ENCODE measurements around the gene RHOT2. TPM values are rescaled to one million over a fixed set of nuclear protein-coding genes. Genes with fewer than 3 reads are reported as not detected.

The RHOT2 gene
- total RNA-seq, 1 donor from 2014 or later: 207 TPM

DNA sequence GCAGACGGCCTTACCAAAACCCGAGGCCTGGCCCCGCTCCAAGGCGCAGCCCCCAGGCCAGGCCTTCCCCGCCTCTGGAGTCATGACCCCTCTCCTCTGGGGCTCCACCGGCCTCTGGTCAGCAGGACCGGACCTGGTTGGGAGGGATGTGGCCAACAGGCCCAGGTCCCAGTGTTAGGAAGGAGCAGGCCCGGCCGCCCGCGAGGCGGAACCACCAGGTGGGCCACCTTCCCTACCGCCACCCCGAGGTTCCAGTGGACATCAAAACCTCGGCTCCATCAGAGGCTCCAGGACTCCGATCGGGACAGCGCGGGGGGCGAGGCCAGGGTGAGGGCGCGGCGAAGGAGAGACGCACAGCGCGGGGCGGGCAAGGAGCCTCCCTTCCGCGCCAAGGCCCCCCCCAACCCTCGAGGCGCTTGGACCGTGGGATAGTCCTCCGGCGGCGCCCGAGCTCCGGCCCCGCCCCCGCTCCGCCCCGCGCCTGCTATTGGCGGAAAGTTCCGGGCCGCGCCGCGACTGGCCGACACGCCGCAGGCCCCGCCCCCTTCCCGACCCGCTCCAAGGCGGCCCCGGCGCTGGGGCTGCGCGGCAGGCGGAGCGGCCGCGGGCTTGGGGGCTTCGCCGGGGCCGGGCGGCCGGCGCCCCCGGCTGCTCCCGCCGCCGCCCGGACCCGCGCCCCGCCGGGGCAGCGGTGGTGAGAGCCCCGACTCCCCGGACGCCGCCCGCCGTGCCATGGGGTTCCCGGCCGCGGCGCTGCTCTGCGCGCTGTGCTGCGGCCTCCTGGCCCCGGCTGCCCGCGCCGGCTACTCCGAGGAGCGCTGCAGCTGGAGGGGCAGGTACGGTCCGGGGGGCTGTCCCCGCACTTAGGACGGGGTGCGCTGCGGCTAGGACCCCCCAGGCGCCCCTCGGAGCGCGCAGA is 46.9 kb downstream of the RHOT2 start, which contains the start of gene METRN:
Gene METRN, plus strand, starts transcription at position 561 of the 919 bp plus-strand sequence. Its CDS starts 172 bp downstream, at position 733.
- H3K4me3 Mint-ChIP-seq: peak within 1 kb of the TSS; percentile 56
- H3K36me3 Mint-ChIP-seq: no peaks in the 10 kb centered on the region
- no peaks in the 10 kb centered on the region for H3K9me3 Mint-ChIP-seq
- peaks cover 52% of the 10 kb centered on the region for H3K27me3 Mint-ChIP-seq (ENCODE audit: low read depth)
- DNase-seq (ENCODE audit: low spot score in 2 of 2, unreplicated experiment in 2 of 2): peak; percentile 94 to 96
- no peak within 1 kb of the TSS for H3K27ac Mint-ChIP-seq
- peaks cover 8% of the 10 kb centered on the region for H3K4me1 Mint-ChIP-seq
- TF ChIP-seq, protein P1, sequence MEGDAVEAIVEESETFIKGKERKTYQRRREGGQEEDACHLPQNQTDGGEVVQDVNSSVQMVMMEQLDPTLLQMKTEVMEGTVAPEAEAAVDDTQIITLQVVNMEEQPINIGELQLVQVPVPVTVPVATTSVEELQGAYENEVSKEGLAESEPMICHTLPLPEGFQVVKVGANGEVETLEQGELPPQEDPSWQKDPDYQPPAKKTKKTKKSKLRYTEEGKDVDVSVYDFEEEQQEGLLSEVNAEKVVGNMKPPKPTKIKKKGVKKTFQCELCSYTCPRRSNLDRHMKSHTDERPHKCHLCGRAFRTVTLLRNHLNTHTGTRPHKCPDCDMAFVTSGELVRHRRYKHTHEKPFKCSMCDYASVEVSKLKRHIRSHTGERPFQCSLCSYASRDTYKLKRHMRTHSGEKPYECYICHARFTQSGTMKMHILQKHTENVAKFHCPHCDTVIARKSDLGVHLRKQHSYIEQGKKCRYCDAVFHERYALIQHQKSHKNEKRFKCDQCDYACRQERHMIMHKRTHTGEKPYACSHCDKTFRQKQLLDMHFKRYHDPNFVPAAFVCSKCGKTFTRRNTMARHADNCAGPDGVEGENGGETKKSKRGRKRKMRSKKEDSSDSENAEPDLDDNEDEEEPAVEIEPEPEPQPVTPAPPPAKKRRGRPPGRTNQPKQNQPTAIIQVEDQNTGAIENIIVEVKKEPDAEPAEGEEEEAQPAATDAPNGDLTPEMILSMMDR (IDR thresholded peaks at IDR 0.05; ENCODE audit: unreplicated experiment): no peak

DNA sequence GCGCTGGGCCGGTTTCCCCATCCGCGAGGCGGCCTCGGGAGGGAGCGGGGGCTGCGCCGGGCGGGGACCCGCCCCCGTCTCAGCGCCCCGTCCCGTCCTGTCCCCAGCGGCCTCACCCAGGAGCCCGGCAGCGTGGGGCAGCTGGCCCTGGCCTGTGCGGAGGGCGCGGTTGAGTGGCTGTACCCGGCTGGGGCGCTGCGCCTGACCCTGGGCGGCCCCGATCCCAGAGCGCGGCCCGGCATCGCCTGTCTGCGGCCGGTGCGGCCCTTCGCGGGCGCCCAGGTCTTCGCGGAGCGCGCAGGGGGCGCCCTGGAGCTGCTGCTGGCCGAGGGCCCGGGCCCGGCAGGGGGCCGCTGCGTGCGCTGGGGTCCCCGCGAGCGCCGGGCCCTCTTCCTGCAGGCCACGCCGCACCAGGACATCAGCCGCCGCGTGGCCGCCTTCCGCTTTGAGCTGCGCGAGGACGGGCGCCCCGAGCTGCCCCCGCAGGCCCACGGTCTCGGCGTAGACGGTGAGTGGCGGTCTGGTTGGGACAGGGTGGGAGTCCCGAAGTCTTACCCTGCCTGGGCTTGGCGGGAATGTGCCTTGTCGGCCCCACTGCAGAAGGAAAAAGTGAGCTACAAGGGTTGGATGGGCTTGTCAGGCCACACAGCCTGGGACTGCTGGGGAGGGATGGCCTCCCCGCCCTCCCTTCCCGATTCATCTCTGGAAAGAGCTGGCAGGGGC is 47.7 kb downstream of the RHOT2 start:
- peaks cover 13% of the 10 kb centered on the region for H3K4me1 Mint-ChIP-seq
- peaks cover 44% of the 10 kb centered on the region for H3K27me3 Mint-ChIP-seq (ENCODE audit: low read depth)
- no peak for DNase-seq (ENCODE audit: low spot score in 2 of 2, unreplicated experiment in 2 of 2)
- TF ChIP-seq, protein P1 (IDR thresholded peaks at IDR 0.05; ENCODE audit: unreplicated experiment): no peak
- H3K4me3 Mint-ChIP-seq: peak overlapping the region; percentile 56
- H3K36me3 Mint-ChIP-seq: no peaks in the 10 kb centered on the region
- no peaks in the 10 kb centered on the region for H3K9me3 Mint-ChIP-seq
- H3K27ac Mint-ChIP-seq: no peak overlapping the region

DNA sequence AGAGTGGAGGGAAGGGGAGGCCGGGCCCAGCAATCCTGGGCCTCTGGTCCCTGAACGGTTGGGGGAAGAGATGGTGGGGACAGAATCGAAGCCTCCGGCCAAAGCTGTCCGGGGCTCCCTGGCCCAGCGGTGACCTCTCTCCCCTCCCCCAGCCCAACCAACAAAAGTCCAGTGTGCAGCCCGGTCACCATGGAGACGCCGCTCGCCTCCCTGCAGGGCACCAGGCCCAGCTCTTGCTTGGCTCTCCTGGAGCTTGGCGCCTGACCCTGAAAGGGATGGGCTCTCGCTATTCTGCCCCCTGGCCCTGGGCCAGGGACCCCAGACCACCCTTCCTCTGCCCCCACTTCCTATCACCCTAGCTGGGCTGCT is 48.3 kb downstream of the RHOT2 start:
- H3K27ac Mint-ChIP-seq: no peak overlapping the region
- TF ChIP-seq, protein P1 (IDR thresholded peaks at IDR 0.05; ENCODE audit: unreplicated experiment): no peak

DNA sequence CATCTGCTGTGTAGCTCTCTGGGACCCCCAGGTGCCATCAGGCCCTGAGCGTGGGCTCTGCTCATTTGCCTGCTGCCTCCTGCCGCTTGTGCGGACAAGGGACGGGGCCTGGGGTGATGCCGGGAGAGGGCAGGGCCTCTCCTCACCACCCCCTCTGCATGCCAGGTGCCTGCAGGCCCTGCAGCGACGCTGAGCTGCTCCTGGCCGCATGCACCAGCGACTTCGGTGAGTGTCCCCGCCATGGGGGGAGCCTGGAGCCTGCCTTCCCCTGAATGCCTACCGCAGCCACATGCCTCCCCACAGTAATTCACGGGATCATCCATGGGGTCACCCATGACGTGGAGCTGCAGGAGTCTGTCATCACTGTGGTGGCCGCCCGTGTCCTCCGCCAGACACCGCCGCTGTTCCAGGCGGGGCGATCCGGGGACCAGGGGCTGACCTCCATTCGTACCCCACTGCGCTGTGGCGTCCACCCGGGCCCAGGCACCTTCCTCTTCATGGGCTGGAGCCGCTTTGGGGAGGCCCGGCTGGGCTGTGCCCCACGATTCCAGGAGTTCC is 48.9 kb downstream of the RHOT2 start:
- H3K4me3 Mint-ChIP-seq: no peak overlapping the region
- H3K36me3 Mint-ChIP-seq: no peaks in the 10 kb centered on the region
- peaks cover 37% of the 10 kb centered on the region for H3K27me3 Mint-ChIP-seq (ENCODE audit: low read depth)
- DNase-seq (ENCODE audit: low spot score in 2 of 2, unreplicated experiment in 2 of 2): no peak
- H3K27ac Mint-ChIP-seq: no peak overlapping the region
- TF ChIP-seq, protein P1 (IDR thresholded peaks at IDR 0.05; ENCODE audit: unreplicated experiment): no peak
- peaks cover 13% of the 10 kb centered on the region for H3K4me1 Mint-ChIP-seq
- H3K9me3 Mint-ChIP-seq: no peaks in the 10 kb centered on the region

More for the DNA sequence above, 48.3 kb downstream of the RHOT2 start:
- H3K9me3 Mint-ChIP-seq: no peaks in the 10 kb centered on the region
- peak overlapping the region; percentile 56 for H3K4me3 Mint-ChIP-seq
- no peak for DNase-seq (ENCODE audit: low spot score in 2 of 2, unreplicated experiment in 2 of 2)
- peaks cover 13% of the 10 kb centered on the region for H3K4me1 Mint-ChIP-seq
- H3K27me3 Mint-ChIP-seq (ENCODE audit: low read depth): peaks cover 42% of the 10 kb centered on the region
- H3K36me3 Mint-ChIP-seq: no peaks in the 10 kb centered on the region

DNA sequence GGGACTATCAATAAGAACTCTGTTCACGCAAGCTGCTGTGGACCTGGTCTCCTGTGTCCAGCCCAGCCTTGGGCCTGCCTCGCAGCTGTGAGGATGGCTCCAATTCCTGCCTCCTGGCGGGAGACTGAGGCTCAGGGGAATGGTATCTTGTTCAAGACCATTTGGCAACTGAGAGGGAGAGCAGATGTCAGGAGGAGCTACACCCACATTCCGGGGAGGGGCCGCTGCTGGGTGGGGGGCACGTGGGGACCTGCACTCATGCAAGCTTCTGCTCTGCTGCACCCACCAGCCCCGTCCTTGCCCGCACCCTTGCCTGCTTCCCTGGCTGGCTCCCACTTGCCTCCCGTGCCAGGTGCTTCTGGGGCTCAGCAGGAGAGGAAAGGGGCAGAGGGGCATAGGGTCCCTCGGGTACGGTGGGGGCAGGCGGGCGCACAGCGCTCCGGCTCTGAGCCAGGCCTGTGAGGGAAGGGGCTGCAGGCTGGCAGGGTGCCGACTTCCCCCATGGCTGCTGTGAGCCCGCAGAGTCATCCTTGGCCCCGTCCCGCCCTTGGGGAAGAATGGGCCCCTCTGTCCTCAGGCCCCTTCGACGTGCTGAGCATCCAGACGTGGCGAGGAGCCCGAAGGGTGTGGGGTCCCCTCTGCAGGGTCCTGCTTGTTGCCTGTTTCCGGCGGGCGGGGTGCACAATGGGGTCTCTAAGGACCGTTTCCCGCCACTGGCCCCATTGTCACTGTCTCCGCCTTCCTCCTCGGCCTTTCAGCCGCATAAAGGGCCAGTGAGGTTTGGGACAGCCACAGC is 49.7 kb downstream of the RHOT2 start:
- Mint-ChIP-seq H3K27me3 (ENCODE audit: low read depth) (peaks cover 32% of the 10 kb centered on the region), H3K9me3 (no peaks in the 10 kb centered on the region), H3K4me1 (peaks cover 13% of the 10 kb centered on the region), H3K36me3 (no peaks in the 10 kb centered on the region), H3K27ac (no peak overlapping the region), H3K4me3 (no peak overlapping the region)
- no peak for DNase-seq (ENCODE audit: low spot score in 2 of 2, unreplicated experiment in 2 of 2)
- TF ChIP-seq, protein P1 (IDR thresholded peaks at IDR 0.05; ENCODE audit: unreplicated experiment): no peak
